Trophoblast cell (in vitro differentiated cells and primary cell): ENCODE results near the gene RAD17.
A peak's percentile ranks its signal among the peaks of the same experiment; 100 is the strongest.
"Not testable (repeated sequence)": the region's sequence is repeated elsewhere in the genome, so short reads cannot be mapped to it uniquely, and the experiment has no call there.

Source experiments
- DNase-seq, 2 donors: peaks; one replicate each; pipeline ENCODE4 v3.0.0-alpha.2; 2016
- H2AFZ ChIP-seq: 2 replicates; pipeline ENCODE4 v1.6.1; 2013; ENCODE audit warnings: low read length, moderate library complexity, mild to moderate bottlenecking; ENCODE audit not compliant: insufficient read depth, poor library complexity
- H2AK5ac ChIP-seq: 2 replicates; pipeline ENCODE4 v1.6.1; 2013; ENCODE audit warnings: mild to moderate bottlenecking, low read length
- H2BK120ac ChIP-seq: 2 replicates; pipeline ENCODE4 v1.6.1; 2013; ENCODE audit warnings: low read length, mild to moderate bottlenecking, moderate library complexity; ENCODE audit not compliant: insufficient read depth, poor library complexity
- H2BK12ac ChIP-seq: 2 replicates; pipeline ENCODE4 v1.6.1; 2013; ENCODE audit warnings: mild to moderate bottlenecking, low read length, moderate library complexity
- H2BK5ac ChIP-seq: 2 replicates; pipeline ENCODE4 v1.6.1; 2013; ENCODE audit warnings: low read length, low read depth, moderate library complexity, mild to moderate bottlenecking; ENCODE audit not compliant: poor library complexity
- H3K14ac ChIP-seq: 2 replicates; pipeline ENCODE4 v1.6.1; 2013; ENCODE audit warnings: mild to moderate bottlenecking, low read length
- H3K18ac ChIP-seq: 2 replicates; pipeline ENCODE4 v1.6.1; 2013; ENCODE audit warnings: mild to moderate bottlenecking, low read length
- H3K23ac ChIP-seq: 2 replicates; pipeline ENCODE4 v1.6.1; 2013; ENCODE audit warnings: low read length
- H3K27ac ChIP-seq: 2 replicates; pipeline ENCODE4 v1.5.1; 2013; ENCODE audit warnings: low read depth, mild to moderate bottlenecking, inconsistent platforms, low read length, moderate library complexity
- H3K27me3 ChIP-seq: 2 replicates; pipeline ENCODE4 v1.6.1; 2013; ENCODE audit warnings: inconsistent platforms, mild to moderate bottlenecking, low read length, moderate library complexity; ENCODE audit not compliant: insufficient read depth
- H3K36me3 ChIP-seq, 2 experiments: 1 replicate in 1 of 2; 2 replicates in 1 of 2; pipeline ENCODE4 v1.6.1; 2013; ENCODE audit warnings: low read length in 2 of 2, mild to moderate bottlenecking in 2 of 2, moderate library complexity in 1 of 2; ENCODE audit not compliant: insufficient read depth in 2 of 2, control insufficient read depth in 1 of 2
- H3K4ac ChIP-seq: 2 replicates; pipeline ENCODE4 v1.6.1; 2013; ENCODE audit warnings: low read depth, mild to moderate bottlenecking, low read length, moderate library complexity
- H3K4me1 ChIP-seq, 2 experiments: 1 replicate in 1 of 2; 2 replicates in 1 of 2; pipeline ENCODE4 v1.6.1; 2013; ENCODE audit warnings: low read length in 2 of 2, mild to moderate bottlenecking in 2 of 2, moderate library complexity in 1 of 2; ENCODE audit not compliant: insufficient read depth in 2 of 2, control insufficient read depth in 1 of 2
- H3K4me2 ChIP-seq: 2 replicates; pipeline ENCODE4 v1.6.1; 2013; ENCODE audit warnings: inconsistent platforms, mild to moderate bottlenecking, low read length, moderate library complexity
- H3K4me3 ChIP-seq: 2 replicates; pipeline ENCODE4 v1.5.1; 2013; ENCODE audit warnings: mild to moderate bottlenecking, low read depth, low read length, inconsistent platforms
- H3K79me1 ChIP-seq: one replicate; pipeline ENCODE4 v1.6.1; 2013; ENCODE audit warnings: low read length
- H3K79me2 ChIP-seq: 2 replicates; pipeline ENCODE4 v1.6.1; 2013; ENCODE audit warnings: low read length, mild to moderate bottlenecking; ENCODE audit not compliant: control insufficient read depth, insufficient read depth, poor library complexity
- H3K9ac ChIP-seq: 2 replicates; pipeline ENCODE4 v1.6.1; 2013; ENCODE audit warnings: mild to moderate bottlenecking, low read length
- H3K9me3 ChIP-seq: 2 replicates; pipeline ENCODE4 v1.6.1; 2013; ENCODE audit warnings: low read depth, mild to moderate bottlenecking, control low read depth, inconsistent platforms, low read length; ENCODE audit not compliant: insufficient read depth
- H4K12ac ChIP-seq: 2 replicates; pipeline ENCODE4 v1.6.1; 2013; ENCODE audit warnings: low read depth, mild to moderate bottlenecking, low read length, moderate library complexity
- H4K8ac ChIP-seq: 2 replicates; pipeline ENCODE4 v1.6.1; 2013; ENCODE audit warnings: low read depth, mild to moderate bottlenecking, low read length, moderate library complexity
- H4K91ac ChIP-seq: one replicate; pipeline ENCODE4 v1.6.1; 2013; ENCODE audit warnings: low read depth, mild to moderate bottlenecking, low read length, moderate library complexity
- WGBS: extraction: QIAGEN DNeasy Blood & Tissue Kit; methylation state at CpG from one replicate; pipeline ENCODE4 v1.1.7; 2013; ENCODE audit warnings: missing lambda C conversion rate; ENCODE audit not compliant: insufficient read length, insufficient coverage; ENCODE audit errors: extremely low coverage; 5-methylcytosine and 5-hydroxymethylcytosine counted together

Gene RAD17

DNA sequence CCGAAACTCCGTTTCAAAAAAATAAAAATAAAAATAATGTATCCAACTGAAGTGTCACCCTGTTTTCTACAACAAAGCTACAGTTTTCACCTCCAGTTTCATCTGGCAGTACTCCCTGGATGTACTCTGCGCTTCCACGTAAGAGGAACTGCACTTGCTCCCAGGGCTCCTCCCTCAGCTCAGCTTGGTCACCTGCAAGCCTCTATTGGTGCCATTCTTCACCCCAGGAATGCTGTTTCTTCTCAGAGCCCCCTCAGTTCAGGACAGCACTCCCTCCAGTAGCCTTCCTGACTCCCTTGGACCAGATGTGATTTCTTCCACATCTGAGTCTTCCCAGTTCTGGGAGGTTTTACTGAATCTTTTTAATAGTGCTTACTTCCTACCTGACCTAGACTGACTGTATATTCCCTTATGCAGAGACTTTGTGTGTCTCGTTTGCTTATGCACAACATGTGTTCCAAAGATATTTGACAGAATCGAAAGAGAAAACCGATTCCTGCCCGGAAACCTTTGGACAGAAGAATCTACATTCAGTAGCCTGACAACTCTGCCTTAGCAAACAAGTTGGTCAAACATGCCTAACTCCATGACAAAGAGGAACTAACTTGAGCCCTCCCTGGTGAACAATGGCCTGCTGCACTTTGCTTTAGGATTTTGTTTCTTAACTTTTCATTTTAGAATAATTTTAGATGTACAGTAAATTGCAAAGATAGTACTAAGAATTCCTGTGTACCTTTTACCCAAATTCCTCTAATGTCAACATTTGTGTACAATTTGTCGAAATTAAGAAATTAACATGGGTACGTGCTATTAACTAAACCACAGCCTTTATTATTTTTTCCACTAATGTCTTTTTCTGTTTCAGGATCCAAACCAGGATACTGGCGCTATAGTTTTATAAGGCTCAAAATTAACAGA is 37.8 kb upstream of the RAD17 start:
- no peak overlapping the region for H2BK12ac ChIP-seq
- no peak overlapping the region for H2BK5ac ChIP-seq
- H4K8ac ChIP-seq: no peak overlapping the region
- no peak overlapping the region for H2AK5ac ChIP-seq
- H2BK120ac ChIP-seq: no peak overlapping the region
- no peak overlapping the region for H3K23ac ChIP-seq
- no peak overlapping the region for H2AFZ ChIP-seq
- no peaks in the 10 kb centered on the region for H3K79me1 ChIP-seq
- H3K36me3 ChIP-seq: no peaks in the 10 kb centered on the region
- WGBS: no CpG with 5 or more reads among the region's 11 CpGs
- H3K27me3 ChIP-seq: no peaks in the 10 kb centered on the region
- no peak overlapping the region for H3K9ac ChIP-seq
- no peaks in the 10 kb centered on the region for H3K79me2 ChIP-seq
- H3K4me2 ChIP-seq: no peak overlapping the region
- H3K14ac ChIP-seq: no peak overlapping the region
- H4K91ac ChIP-seq: no peak overlapping the region
- no peak overlapping the region for H3K27ac ChIP-seq
- H4K12ac ChIP-seq: no peak overlapping the region
- peak in 1 of 2 donors; percentile 18 for DNase-seq
- no peaks in the 10 kb centered on the region for H3K4me1 ChIP-seq
- no peak overlapping the region for H3K4me3 ChIP-seq
- no peak overlapping the region for H3K4ac ChIP-seq
- no peak overlapping the region for H3K18ac ChIP-seq
- H3K9me3 ChIP-seq: no peaks in the 10 kb centered on the region

DNA sequence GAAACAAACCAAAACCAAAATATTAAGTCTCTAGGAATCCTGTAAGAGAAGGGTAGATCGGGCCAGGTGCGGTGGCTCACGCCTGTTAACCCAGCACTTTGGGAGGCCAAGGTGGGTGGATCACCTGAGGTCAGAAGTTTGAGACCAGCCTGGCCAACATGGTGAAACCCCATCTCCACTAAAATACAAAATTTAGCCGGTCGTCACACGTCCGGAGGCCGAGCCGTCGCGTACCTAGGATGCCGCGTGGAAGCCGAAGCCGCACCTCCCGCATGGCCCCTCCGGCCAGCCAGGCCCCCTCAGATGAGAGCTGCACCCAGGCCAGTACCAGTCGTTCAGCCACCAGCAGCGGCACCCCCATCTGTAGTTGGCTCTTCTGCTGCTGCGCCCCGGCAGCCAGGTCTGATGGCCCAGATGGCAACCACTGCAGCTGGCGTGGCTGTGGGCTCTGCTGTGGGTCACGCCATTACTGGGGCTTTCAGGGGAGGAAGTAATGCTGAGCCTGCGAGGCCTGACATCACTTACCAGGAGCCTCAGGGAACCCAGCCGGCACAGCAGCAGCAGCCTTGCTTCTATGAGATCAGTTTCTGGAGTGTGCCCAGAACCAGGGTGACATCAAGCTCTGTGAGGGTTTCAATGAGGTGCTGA is 35.8 kb upstream of the RAD17 start:
- not testable (repeated sequence) for H3K27ac ChIP-seq, H3K4me2 ChIP-seq, H2AK5ac ChIP-seq, H2AFZ ChIP-seq, H2BK5ac ChIP-seq, H3K4me1 ChIP-seq, H3K14ac ChIP-seq, H3K27me3 ChIP-seq, DNase-seq, H3K9ac ChIP-seq, H3K36me3 ChIP-seq, H4K12ac ChIP-seq, H3K9me3 ChIP-seq, H4K91ac ChIP-seq, H2BK120ac ChIP-seq, H3K4ac ChIP-seq, H4K8ac ChIP-seq, H2BK12ac ChIP-seq, H3K79me1 ChIP-seq, H3K79me2 ChIP-seq, H3K18ac ChIP-seq, H3K4me3 ChIP-seq, H3K23ac ChIP-seq
- no CpG with 5 or more reads among the region's 25 CpGs for WGBS

DNA sequence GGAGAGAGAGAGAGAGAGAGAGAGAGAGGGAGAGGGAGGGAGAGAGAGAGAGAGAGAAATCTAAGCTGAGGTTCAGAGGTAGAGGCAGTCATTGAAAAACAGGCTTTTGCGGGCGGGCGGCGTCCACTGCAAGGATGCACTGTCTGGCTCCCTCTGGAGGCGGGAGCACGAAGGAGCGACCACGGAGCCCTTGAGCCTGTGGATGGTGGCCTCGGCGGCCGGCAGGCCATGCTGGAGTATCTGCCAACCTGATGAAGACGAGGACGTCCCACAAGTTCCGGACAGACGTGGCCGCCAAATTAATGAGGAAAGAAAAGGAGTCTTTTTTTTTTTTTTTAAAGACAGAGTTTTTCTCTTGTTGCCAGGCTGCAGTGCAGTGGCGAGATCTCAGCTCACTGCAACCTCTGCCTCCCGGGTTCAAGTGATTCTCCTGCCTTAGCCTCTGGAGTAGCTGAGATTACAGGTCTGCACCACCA is 34.8 kb upstream of the RAD17 start:
- H3K9me3 ChIP-seq: no peaks in the 10 kb centered on the region
- no CpG with 5 or more reads among the region's 18 CpGs for WGBS
- peak; percentile 77 to 92 for DNase-seq

DNA sequence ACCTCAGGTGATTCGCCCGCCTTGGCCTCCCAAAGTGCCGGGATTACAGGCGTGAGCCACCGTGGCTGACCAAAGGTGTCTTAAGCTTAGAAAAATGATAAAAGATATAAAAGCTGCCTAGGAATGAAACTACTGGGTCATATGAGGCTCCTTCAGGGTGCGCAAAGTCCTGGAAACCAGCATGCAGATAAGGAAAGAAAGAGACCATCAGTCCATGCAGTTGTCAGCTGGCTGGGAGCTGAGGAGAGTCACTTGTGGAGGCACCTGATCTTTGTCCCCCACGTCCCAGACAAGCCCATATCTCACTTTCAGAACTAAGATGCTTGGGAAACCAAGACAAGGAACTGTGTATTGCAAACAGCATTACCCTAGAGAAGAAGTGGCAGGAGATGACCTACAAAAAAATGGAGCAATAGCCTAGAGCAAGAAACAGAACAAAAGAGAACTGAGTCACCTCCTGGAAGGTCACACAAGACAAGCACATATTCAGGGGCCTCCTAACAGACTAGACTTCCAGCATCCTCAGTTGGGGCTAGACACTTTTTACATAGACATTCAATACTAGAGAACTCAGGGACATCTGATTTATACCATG is 34.2 kb upstream of the RAD17 start:
- no CpG with 5 or more reads among the region's 7 CpGs for WGBS
- Histone ChIP-seq H3K4ac (no peak overlapping the region), H3K4me3 (no peak overlapping the region)

More for the DNA sequence above, 34.8 kb upstream of the RAD17 start:
- H4K91ac ChIP-seq: no peak overlapping the region
- no peak overlapping the region for H3K9ac ChIP-seq
- no peak overlapping the region for H3K4ac ChIP-seq
- no peak overlapping the region for H4K8ac ChIP-seq
- H2BK120ac ChIP-seq: no peak overlapping the region
- no peak overlapping the region for H3K18ac ChIP-seq
- H3K27ac ChIP-seq: no peak overlapping the region
- no peaks in the 10 kb centered on the region for H3K79me2 ChIP-seq
- H2AK5ac ChIP-seq: no peak overlapping the region
- no peaks in the 10 kb centered on the region for H3K36me3 ChIP-seq
- no peak overlapping the region for H2BK5ac ChIP-seq
- no peak overlapping the region for H4K12ac ChIP-seq
- H3K4me1 ChIP-seq: no peaks in the 10 kb centered on the region
- no peak overlapping the region for H3K14ac ChIP-seq
- H2AFZ ChIP-seq: no peak overlapping the region
- no peak overlapping the region for H3K4me3 ChIP-seq
- no peaks in the 10 kb centered on the region for H3K79me1 ChIP-seq
- H3K23ac ChIP-seq: no peak overlapping the region
- H3K4me2 ChIP-seq: peak overlapping the region; percentile 20
- H3K27me3 ChIP-seq: no peaks in the 10 kb centered on the region
- H2BK12ac ChIP-seq: no peak overlapping the region

More for the DNA sequence above, 34.2 kb upstream of the RAD17 start:
- Histone ChIP-seq H2AFZ (no peak overlapping the region), H3K9ac (no peak overlapping the region), H2BK12ac (no peak overlapping the region), H2AK5ac (no peak overlapping the region), H2BK5ac (no peak overlapping the region), H3K18ac (no peak overlapping the region), H3K27ac (no peak overlapping the region), H4K8ac (no peak overlapping the region), H4K12ac (no peak overlapping the region), H3K14ac (no peak overlapping the region), H3K23ac (no peak overlapping the region), H3K9me3 (no peaks in the 10 kb centered on the region), H3K79me1 (no peaks in the 10 kb centered on the region), H3K4me1 (no peaks in the 10 kb centered on the region), H4K91ac (no peak overlapping the region), H3K4me2 (no peak overlapping the region), H3K36me3 (no peaks in the 10 kb centered on the region), H3K79me2 (no peaks in the 10 kb centered on the region), H3K27me3 (no peaks in the 10 kb centered on the region), H2BK120ac (no peak overlapping the region)
- DNase-seq: peak in 1 of 2 donors; percentile 3
